Sigmoid colon (tissue), 4 donors: Measurements from ENCODE around the gene THRB.

Experiments used
- CTCF ChIP-seq, 4 experiments: fragments of 450-650 bp in 3 of 4; fragments of 200-600 bp in 1 of 4; IDR thresholded peaks; one replicate each; pipeline ENCODE4 v1.5.1; 2016 to 2019; ENCODE audit warnings: antibody characterized with exemption in 4 of 4, mild to moderate bottlenecking in 3 of 4, moderate library complexity in 2 of 4
- EP300 ChIP-seq, 4 donors: sonication (generic); formaldehyde crosslinking; IDR thresholded peaks; one replicate each; pipeline ENCODE4 v1.6.1; 2017; ENCODE audit warnings: antibody characterized with exemption in 4 of 4
- POLR2A ChIP-seq, 2 donors: fragments of 450-650 bp; IDR thresholded peaks; one replicate each; pipeline ENCODE4 v1.6.1; 2016; ENCODE audit warnings: antibody characterized with exemption in 2 of 2, mild to moderate bottlenecking in 2 of 2, moderate library complexity in 2 of 2
- POLR2AphosphoS5 ChIP-seq, 4 donors: sonication (generic); formaldehyde crosslinking; IDR thresholded peaks; one replicate each; pipeline ENCODE4 v1.6.1; 2017; ENCODE audit warnings: antibody characterized with exemption in 4 of 4

GRCh38 chr3:24300949-24301348 is 193.7 kb downstream of the THRB start:
- TF ChIP-seq CTCF (IDR thresholded peaks at IDR 0.05) (no peak), POLR2AphosphoS5 (IDR thresholded peaks at IDR 0.05) (no peak), POLR2A (IDR thresholded peaks at IDR 0.05) (no peak), EP300 (IDR thresholded peaks at IDR 0.05) (no peak)
